OCI-LY3 (cell line): Measurements from ENCODE around the gene RMND5B.

ENCODE experiments used
- CTCF ChIP-seq: fragments of 200-600, 300-600 bp; sonication (generic); IDR thresholded peaks from 2 replicates; pipeline ENCODE4 v1.5.1; 2014; ENCODE audit warnings: antibody characterized with exemption, low read length, low read depth
- EZH2phosphoT487 ChIP-seq: fragments of 200-600 bp; shearing (Covaris generic); IDR thresholded peaks from 2 replicates; pipeline ENCODE4 v1.6.1; 2018; ENCODE audit warnings: antibody characterized with exemption, mixed run types, low read depth

DNA sequence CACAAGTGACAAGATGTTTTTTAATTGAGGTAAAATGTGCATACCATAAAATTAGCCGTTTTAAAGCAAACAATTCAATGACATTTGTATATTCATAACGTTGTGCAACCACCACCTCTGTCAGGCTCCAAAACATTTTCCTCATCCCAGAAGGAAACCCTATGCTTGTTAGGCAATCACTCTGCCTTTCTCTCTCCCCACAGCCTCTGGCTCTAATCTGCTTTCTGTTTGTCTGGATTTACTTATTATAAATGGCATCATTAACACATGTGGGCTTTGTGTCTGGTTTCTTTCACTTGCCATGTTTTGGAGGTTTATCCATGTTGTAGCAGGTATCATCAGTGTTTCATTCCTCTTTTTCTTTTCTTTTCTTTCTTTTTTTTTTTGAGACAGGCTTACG is 18.9 kb upstream of the RMND5B start:
- TF ChIP-seq CTCF (no peak), EZH2phosphoT487 (no peak)
